Measurements from ENCODE around the gene DOCK8.

Gene DOCK8

GRCh38 chr9:512555-513272 is 298.0 kb downstream of the DOCK8 start:
- no peak for DNase-seq

All from SHP77 treated with DMSO at 0.1 percent for 48 hours (cell line).